ENCODE data around the gene CHMP1A. TPM values are rescaled to one million over a fixed set of nuclear protein-coding genes. Genes with fewer than 3 reads are reported as not detected.
"Not testable (repeated sequence)": the region's sequence is repeated elsewhere in the genome, so short reads cannot be mapped to it uniquely, and the experiment has no call there.

Gene CHMP1A
- total RNA-seq = 117 and 139 TPM in 2 replicates

DNA sequence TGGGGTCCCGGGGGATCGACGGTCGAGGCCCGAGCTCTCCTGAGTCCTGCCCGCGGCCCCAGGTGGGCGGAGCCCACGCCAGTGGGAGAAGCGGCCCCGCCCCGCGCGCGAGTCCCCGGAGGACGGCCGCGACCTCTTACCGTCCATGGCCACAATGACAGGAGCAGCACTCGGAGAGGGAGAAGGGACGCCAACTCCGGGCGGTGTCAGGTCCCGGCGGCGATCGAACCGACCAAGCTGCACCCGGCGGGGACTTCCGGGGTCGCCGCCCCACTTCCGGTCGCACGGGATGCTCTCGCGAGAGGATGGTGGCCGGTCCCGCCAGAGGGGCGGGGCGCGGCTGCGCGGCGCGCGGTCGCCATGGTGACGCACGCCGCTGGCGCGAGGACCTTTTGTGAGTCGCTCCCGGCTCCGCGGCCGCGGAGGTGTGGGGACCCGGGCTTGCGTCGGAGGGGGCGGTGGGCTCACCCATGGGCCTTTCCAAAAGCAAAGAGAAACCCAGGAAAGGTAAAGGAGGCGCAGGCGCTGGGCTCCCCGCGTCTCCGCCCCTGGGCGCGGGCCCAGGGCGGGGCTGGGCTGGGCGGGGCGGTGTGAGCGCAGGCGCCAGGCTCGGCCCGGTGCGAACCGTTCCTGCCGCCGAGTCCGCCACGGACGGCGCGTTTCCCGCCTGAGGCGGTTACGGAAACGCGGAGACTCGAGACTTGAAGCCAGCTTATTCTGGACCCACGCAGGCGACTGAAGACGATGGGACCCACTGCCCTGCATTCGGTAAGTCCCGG, at the start of gene CHMP1A, which contains the start of gene SPATA33:
Gene CHMP1A, minus strand, starts transcription at position 267 of the 779 bp plus-strand sequence. Its CDS starts 120 bp downstream, at position 147.
Gene SPATA33, plus strand, starts transcription at position 395 of the 779 bp plus-strand sequence. Its CDS starts 76 bp downstream, at position 471.
- DNase-seq = peak; percentile 90

GRCh38 chr16:89706518-89707260, 49.2 kb upstream of the CHMP1A start:
- DNase-seq = no peak

DNA sequence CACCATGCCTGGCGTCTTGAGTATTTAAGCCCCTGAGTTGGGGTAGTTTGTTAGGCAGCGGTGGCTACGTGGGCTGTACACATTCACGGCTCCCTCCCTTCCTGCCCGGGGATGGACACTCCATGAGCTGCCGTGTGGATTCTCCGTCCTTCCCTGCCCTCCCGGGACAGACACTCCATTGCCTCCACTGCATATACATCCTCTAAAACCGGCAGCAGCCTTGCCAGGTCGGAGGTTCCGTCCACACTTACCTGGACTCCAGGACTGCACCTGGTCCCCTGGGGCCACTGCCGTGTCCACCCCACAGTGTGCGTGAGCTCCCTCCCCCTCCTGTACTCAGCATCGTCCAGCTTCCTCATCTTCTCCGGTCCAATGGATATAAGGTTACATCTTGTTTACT, 47.5 kb upstream of the CHMP1A start:
- DNase-seq = no peak

DNA sequence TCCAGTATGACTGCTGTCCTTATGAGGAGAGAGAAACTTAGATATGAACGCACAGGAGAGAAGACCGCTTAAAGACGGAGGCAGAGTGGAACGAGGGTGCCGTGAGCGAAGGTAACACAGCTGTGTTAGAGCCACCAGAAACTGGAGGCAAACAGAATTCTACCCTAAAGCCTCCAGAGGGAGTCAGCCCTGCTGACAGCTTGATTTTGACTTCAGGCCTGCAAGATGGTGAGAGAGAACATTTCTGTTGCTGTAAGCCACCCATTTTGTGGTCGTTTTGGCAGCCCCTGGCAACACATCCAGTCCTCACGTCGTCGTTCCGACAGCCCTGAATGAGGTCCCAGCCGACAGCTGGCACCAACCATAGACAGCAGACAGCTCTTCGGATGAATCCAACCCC, 46.8 kb upstream of the CHMP1A start:
- DNase-seq = no peak

DNA sequence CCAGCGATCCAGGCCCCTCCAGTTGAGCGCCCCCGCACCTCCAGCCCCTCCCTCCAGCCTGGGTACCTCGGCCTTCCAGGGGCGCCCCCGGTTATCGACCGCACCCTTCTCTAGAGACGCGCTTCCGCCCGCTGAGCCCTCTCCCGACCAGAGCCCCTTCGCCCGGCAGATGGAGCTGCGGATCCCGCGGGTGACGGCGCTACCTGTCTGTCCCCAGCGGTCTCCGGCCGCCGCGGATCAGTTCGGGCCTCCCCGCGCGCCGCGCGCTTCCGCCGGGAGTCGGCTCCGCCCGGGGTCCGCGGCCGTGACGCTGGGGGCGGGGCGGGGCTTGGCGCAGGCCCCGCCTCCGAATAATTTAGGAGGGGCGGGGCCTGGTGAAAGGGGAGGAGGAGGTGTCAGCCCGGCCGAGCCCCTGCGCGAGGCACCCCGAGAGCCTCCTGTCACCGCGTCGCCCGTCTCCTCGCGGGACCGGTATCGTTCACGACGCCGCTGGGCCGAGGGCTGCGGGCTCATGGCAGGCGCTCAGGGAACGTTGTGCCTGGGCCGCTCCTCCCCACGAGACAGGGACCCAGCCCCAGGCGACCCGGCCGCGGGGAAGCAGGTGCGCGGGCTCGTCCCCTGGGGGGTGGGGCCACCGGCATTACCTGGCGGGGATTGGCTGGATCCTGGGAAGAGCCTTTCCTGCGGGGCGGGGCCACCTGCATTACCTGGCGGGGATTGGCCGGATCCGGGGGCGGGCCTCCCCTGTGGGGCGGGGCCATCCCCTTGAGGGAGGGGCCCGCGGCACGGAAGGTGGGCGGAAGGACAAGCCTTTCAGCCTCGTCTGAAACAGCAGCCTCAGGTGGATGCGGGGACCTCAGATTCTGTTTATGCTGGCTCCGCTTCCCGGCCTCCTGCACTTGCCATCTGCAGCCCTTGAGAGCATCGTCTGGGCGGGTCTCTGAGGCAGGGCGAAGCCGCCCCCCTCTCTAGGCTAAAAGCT, 44.2 kb upstream of the CHMP1A start, which contains the start of gene SPATA2L:
Gene SPATA2L, minus strand, starts transcription at position 281 of the 982 bp plus-strand sequence. CDS start 473 bp downstream, outside the sequence.
- peak; percentile 81 for DNase-seq

GRCh38 chr16:89700649-89701424, 43.3 kb upstream of the CHMP1A start:
- DNase-seq = peak; percentile 70

- DNase-seq = peak; percentile 98
Observed at GRCh38 chr16:89700100-89700648, 42.7 kb upstream of the CHMP1A start.

DNA sequence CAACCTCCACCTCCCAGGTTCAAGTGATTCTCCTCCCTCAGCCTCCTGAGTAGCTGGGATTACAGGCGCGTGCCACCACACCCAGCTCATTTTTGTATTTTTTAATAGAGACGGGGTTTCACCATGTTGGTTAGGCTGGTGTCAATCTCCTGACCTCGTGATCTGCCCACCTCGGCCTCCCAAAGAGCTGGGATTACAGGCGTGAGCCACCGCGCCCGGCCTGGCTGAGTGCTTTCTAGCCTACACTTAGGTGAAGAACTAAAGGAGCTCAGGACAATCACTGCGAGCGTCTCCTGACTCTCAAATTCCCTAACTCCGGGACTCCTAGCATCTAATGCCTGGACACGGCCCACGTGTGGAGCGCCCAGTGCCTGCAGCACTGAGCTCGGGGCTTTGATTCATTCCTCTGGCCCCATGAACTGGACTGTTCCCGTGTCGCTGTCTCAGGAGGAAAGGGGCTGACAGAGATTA, 42.2 kb upstream of the CHMP1A start:
- DNase-seq = not testable (repeated sequence)

DNA sequence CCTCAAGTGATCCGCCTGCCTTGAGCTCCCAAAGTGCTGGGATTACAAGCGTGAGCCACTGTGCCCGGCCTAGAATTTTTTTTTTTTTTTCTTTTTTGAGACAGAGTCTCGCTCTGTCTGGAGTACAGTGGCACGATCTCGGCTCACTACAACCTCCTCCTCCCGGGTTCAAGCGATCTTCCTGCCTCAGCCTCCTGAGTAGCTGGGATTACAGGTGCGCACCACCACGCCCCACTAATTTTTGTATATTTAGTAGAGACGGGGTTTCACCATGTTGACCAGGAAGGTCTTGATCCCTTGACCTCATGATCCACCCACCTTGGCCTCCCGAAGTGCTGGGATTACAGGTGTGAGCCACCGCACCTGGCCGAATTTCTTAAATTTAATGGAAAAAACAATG, 41.2 kb upstream of the CHMP1A start:
- DNase-seq = not testable (repeated sequence)

DNA sequence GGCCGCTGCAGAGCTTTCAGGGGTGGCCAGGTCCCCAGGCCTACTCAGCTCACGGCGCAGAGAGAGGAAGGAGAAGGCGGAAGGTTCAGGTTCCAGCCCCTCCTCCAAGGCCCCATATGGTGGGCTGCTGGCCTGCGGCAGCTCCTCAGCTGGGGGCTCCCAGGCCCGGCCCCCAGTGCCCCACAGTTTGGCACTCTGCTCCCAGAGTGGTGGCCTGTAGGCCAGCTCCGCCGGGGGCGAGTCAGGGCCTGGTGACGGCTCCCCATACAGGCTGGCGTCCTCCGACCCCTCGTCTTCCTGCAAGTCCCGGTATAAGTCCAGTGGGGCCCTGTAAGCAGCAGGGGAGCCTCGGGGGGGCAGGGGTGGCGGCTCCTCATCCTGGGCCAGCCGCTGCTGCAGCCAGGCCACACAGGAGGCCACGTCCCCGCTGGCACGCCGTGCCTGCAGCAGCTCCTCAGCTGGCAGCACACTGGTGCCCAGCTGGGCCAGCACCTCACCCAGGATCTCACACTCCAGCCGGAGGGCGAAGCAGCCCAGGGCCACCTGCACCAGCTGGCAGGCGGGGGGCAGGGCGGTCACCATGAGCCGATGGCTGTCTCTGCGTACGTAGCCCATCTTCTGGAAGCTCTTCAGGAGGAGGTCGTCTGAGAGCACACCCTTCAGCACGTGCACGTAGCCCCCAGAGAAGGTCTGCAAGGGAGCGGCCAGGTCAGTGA, 40.3 kb upstream of the CHMP1A start:
- DNase-seq = no peak

- no peak for DNase-seq
Observed at GRCh38 chr16:89697161-89697615, 39.7 kb upstream of the CHMP1A start.

DNA sequence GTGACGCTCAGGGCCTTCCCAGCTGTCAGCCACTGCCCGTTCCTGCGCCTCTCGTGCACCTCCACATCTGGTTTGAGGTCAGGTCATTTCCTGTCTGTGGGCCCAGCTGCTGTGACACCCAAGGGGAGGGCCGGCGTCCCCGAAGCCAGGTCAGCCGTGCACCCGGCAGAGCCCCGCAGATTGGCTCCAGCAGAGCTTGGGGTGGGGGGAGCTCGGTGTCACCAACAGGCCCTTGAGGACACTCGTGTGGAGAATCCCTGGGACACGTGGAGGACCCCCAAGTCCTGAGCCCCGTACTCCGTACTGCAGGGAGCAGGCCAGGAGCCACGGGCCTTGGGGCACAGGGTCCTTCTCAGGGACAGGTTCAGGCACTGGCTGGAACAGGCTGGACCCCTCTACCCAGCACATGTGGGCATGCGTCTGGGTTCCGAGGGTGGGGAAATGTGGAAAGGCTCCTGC, 39.2 kb upstream of the CHMP1A start:
- DNase-seq = no peak

GRCh38 chr16:89695875-89696669, 38.6 kb upstream of the CHMP1A start:
- DNase-seq = no peak

DNA sequence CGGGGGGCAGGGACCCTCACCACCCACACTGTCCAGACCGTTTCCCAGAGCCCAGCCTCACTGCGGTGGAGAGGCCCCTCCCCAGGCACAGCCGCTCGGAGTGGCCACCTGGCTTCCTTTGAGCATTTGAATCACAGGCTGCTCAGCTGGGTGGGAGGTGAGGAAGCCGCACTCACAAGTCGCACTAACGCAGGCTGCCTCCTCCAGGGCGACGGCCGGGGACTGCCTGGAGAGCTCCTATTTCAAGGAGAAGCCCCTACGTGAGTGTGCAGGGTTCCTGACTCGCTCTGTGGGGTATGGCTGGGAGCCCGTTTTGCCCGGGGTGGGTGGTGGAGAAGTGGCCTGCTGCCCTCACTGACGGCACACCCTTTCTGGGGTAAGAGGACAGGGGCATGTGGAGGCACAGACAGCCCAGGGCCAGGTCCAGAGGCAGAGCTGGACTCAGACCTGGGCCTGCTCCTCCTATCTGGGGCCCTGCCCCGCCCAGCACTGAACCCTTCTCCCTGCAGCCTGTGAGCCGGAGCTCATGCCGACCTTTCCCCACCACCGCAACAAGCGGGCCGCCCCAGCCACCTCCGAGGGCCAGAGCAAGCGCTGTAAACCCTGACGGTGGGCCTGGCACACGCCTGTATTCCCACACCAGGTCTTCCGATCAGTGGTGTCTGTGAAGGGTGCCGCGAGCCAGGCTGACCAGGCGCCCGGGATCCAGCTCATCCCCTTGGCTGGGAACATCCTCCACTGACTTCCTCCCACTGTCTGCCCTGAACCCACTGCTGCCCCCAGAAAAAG, 37.8 kb upstream of the CHMP1A start:
- DNase-seq = no peak

- not testable (repeated sequence) for DNase-seq
Observed at GRCh38 chr16:89694784-89695085, 37.2 kb upstream of the CHMP1A start.

- DNase-seq = no peak
Observed at GRCh38 chr16:89693931-89694783, 36.6 kb upstream of the CHMP1A start.

GRCh38 chr16:89693289-89693731, 35.8 kb upstream of the CHMP1A start:
- no peak for DNase-seq

All from dermis blood vessel endothelial cell (primary cell).